GM12874 (cell line): ENCODE measurements around the gene PKIG.
A peak's percentile ranks its signal among the peaks of the same experiment; 100 is the strongest.

Source experiments
- CTCF ChIP-seq: IDR thresholded peaks from 2 replicates; pipeline ENCODE4 v1.5.1; 2011; ENCODE audit warnings: low read depth, mild to moderate bottlenecking, control low read depth, low read length, moderate library complexity; ENCODE audit not compliant: insufficient read depth

PKIG gene

GRCh38 chr20:44601801-44602204 lies 19.4 kb downstream of the PKIG start:
- TF ChIP-seq CTCF: no peak

- no peak for TF ChIP-seq CTCF
Observed at GRCh38 chr20:44603327-44603726, 20.9 kb downstream of the PKIG start.

- TF ChIP-seq CTCF: no peak
Observed at GRCh38 chr20:44606725-44607441, 24.5 kb downstream of the PKIG start.

GRCh38 chr20:44609006-44609515 lies 26.7 kb downstream of the PKIG start:
- TF ChIP-seq CTCF: no peak

- peak; percentile 97 for TF ChIP-seq CTCF
Observed at GRCh38 chr20:44609516-44610312, 27.3 kb downstream of the PKIG start.

GRCh38 chr20:44610313-44610962 lies 28.1 kb downstream of the PKIG start:
- TF ChIP-seq CTCF: no peak

- TF ChIP-seq CTCF: no peak
Observed at GRCh38 chr20:44613575-44613974, 31.2 kb downstream of the PKIG start.
